Uterus (tissue), 4 donors: ENCODE results near the gene SMIM7. TPM values are rescaled to one million over a fixed set of nuclear protein-coding genes. Genes with fewer than 3 reads are reported as not detected.

Source experiments
- DNase-seq, 2 donors: peaks; one replicate each; pipeline ENCODE4 v3.0.0-alpha.2; 2019 to 2020
- H3K27ac ChIP-seq, 2 donors: fragments of 200-600 bp; sonication (generic); 1 replicate in 1 of 2; 2 replicates in 1 of 2; pipeline ENCODE4 v1.5.1; 2016 to 2018
- H3K27me3 ChIP-seq, 2 donors: fragments of 200-600 bp; sonication (generic); one replicate each; pipeline ENCODE4 v1.5.1; 2018 to 2019; ENCODE audit warnings: control low read depth in 1 of 2
- H3K36me3 ChIP-seq, 2 donors: fragments of 200-600 bp; sonication (generic); one replicate each; pipeline ENCODE4 v1.5.1; 2019; ENCODE audit warnings: control low read depth in 1 of 2
- H3K4me1 ChIP-seq, 2 donors: fragments of 200-600 bp; sonication (generic); one replicate each; pipeline ENCODE4 v1.5.1; 2018 to 2019; ENCODE audit warnings: control low read depth in 1 of 2
- H3K4me3 ChIP-seq, 2 donors: fragments of 200-600 bp; sonication (generic); 1 replicate in 1 of 2; 2 replicates in 1 of 2; pipeline ENCODE4 v1.5.1; 2018 to 2019; ENCODE audit warnings: mild to moderate bottlenecking in 1 of 2
- H3K9me3 ChIP-seq, 2 donors: fragments of 200-600 bp; sonication (generic); one replicate each; pipeline ENCODE4 v1.5.1; 2019; ENCODE audit warnings: control low read depth in 1 of 2
- POLR2A ChIP-seq, 2 donors: fragments of 450-650 bp; IDR thresholded peaks; one replicate each; pipeline ENCODE4 v1.6.1; 2016; ENCODE audit warnings: antibody characterized with exemption in 2 of 2, mild to moderate bottlenecking in 1 of 2, moderate library complexity in 1 of 2
- intact Hi-C: fragments of 100-400 bp; cut with DNase I; formaldehyde crosslinking; loops from one replicate; pipeline ENCODE4 v1.15.1; 2023; ENCODE audit warnings: low total_unique reads
- total RNA-seq, 4 donors: library from RNA; depleted of rRNA in 3 of 4; stranded (reverse); fragments of >200 nt in 3 of 4; gene quantifications; one replicate each; pipeline versions ENCODE4 v1.1.0 to v1.2.4, GENCODE V29; 2014 to 2023
- TF ChIP-seq, protein P1 (sequence below), 4 experiments: fragments of 200-600 bp in 2 of 4; fragments of 450-650 bp in 2 of 4; sonication (generic) in 2 of 4; IDR thresholded peaks; one replicate each; pipeline ENCODE4 v1.5.1; 2016 to 2019; ENCODE audit warnings: antibody characterized with exemption in 4 of 4, mild to moderate bottlenecking in 2 of 4, moderate library complexity in 1 of 4
- donor health status: DM: yes; HTN: yes; CAD: no.

Gene SMIM7
- total RNA-seq, 4 donors from 2014 or later: 26.6 to 144 (median 85.0) TPM

GRCh38 chr19:16612636-16613035 lies 47.3 kb downstream of the SMIM7 start:
- Histone ChIP-seq H3K27ac (peak overlapping the region; percentile 50), H3K27me3 (no peaks in the 10 kb centered on the region), H3K4me1 (peaks cover 16 to 17% of the 10 kb centered on the region in 2 donors), H3K4me3 (no peak overlapping the region), H3K36me3 (no peaks in the 10 kb centered on the region), H3K9me3 (no peaks in the 10 kb centered on the region)
- no peak for DNase-seq
- intact Hi-C loops: no loop called here
- TF ChIP-seq, protein P1, sequence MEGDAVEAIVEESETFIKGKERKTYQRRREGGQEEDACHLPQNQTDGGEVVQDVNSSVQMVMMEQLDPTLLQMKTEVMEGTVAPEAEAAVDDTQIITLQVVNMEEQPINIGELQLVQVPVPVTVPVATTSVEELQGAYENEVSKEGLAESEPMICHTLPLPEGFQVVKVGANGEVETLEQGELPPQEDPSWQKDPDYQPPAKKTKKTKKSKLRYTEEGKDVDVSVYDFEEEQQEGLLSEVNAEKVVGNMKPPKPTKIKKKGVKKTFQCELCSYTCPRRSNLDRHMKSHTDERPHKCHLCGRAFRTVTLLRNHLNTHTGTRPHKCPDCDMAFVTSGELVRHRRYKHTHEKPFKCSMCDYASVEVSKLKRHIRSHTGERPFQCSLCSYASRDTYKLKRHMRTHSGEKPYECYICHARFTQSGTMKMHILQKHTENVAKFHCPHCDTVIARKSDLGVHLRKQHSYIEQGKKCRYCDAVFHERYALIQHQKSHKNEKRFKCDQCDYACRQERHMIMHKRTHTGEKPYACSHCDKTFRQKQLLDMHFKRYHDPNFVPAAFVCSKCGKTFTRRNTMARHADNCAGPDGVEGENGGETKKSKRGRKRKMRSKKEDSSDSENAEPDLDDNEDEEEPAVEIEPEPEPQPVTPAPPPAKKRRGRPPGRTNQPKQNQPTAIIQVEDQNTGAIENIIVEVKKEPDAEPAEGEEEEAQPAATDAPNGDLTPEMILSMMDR (IDR thresholded peaks at IDR 0.05): no peak
- TF ChIP-seq POLR2A (IDR thresholded peaks at IDR 0.05): no peak

DNA sequence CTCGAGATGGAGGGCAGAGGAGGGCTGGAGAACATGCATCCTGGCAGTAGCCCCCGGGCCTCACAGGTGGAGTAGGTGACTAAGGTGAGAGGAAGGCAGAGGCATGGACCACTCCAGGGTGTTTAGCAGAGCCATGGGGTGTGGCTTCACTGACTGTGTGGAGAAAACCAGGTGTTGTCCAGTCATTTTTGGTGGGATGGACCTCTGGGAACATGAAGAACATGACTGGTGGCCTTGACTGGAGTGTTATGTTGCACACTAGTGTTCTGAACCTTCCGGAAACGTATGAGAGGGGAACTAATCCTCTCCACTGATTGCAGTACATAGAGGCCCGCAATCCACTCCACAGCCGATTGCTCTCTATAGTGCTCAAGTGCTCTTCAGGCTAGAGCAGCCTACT lies 48.8 kb downstream of the SMIM7 start:
- H3K27me3 ChIP-seq: no peaks in the 10 kb centered on the region

GRCh38 chr19:16609511-16610200 lies 50.3 kb downstream of the SMIM7 start:
- Histone ChIP-seq H3K27me3 (no peaks in the 10 kb centered on the region), H3K36me3 (no peaks in the 10 kb centered on the region), H3K9me3 (no peaks in the 10 kb centered on the region), H3K4me3 (no peak overlapping the region), H3K4me1 (peaks cover 16 to 18% of the 10 kb centered on the region in 2 donors), H3K27ac (peak overlapping the region; percentile 80 to 96)
- DNase-seq: no peak
- intact Hi-C loops: no loop called here
- TF ChIP-seq, protein P1 (IDR thresholded peaks at IDR 0.05): no peak
- no peak for TF ChIP-seq POLR2A (IDR thresholded peaks at IDR 0.05)

More for the DNA sequence above, 48.8 kb downstream of the SMIM7 start:
- TF ChIP-seq, protein P1 (IDR thresholded peaks at IDR 0.05): no peak
- TF ChIP-seq POLR2A (IDR thresholded peaks at IDR 0.05): no peak
- H3K9me3 ChIP-seq: no peaks in the 10 kb centered on the region
- H3K4me3 ChIP-seq: no peak overlapping the region
- H3K36me3 ChIP-seq: no peaks in the 10 kb centered on the region
- peaks cover 16 to 21% of the 10 kb centered on the region in 2 donors for H3K4me1 ChIP-seq
- DNase-seq: no peak
- intact Hi-C loops: no loop called here
- peak overlapping the region; percentile 80 to 96 for H3K27ac ChIP-seq

- DNase-seq: peak; percentile 70 to 93
- Histone ChIP-seq H3K4me1 (peaks cover 16 to 18% of the 10 kb centered on the region in 2 donors), H3K36me3 (no peaks in the 10 kb centered on the region), H3K4me3 (no peak overlapping the region), H3K27me3 (no peaks in the 10 kb centered on the region), H3K9me3 (no peaks in the 10 kb centered on the region), H3K27ac (peak overlapping the region; percentile 88 to 96)
- TF ChIP-seq, protein P1 (IDR thresholded peaks at IDR 0.05): no peak
- intact Hi-C loops: no loop called here
These were observed 51.6 kb downstream of the SMIM7 start for GRCh38 chr19:16608290-16608739.

DNA sequence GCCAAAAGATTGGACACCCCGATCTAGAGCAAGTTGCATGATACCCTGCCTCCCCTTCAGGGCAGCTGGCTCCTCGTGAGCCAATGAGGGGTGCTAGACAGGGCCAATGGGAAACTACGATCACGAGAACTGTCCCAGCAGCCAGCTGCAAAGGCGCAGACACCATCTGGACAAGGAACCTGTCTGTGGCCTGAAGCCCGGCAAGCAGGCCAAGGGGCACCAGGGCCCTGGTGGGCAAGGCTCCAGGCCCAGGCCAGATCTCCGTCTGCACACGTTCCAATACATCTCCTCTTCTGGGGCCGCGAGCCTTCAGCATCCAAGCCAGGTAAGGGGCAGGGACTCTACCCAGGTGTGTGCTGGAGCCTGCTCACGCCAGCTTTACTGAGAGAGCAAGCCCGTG lies 52.1 kb downstream of the SMIM7 start:
- H3K4me3 ChIP-seq: no peak overlapping the region
- TF ChIP-seq, protein P1 (IDR thresholded peaks at IDR 0.05): no peak
- no peak for TF ChIP-seq POLR2A (IDR thresholded peaks at IDR 0.05)
- peaks cover 16 to 18% of the 10 kb centered on the region in 2 donors for H3K4me1 ChIP-seq
- peak overlapping the region; percentile 88 to 96 for H3K27ac ChIP-seq
- H3K27me3 ChIP-seq: no peaks in the 10 kb centered on the region
- H3K9me3 ChIP-seq: no peaks in the 10 kb centered on the region
- no peak for DNase-seq
- no peaks in the 10 kb centered on the region for H3K36me3 ChIP-seq
- intact Hi-C loops: no loop called here
